H9 (cell line): ENCODE measurements around the gene LIPK. TPM values are rescaled to one million over a fixed set of nuclear protein-coding genes. Genes with fewer than 3 reads are reported as not detected.

Experiments used
- DNase-seq: peaks from one replicate; pipeline ENCODE4 v3.0.0-alpha.2; 2017
- H2AFZ ChIP-seq: one replicate; pipeline ENCODE4 v1.6.1; 2013; ENCODE audit warnings: mild to moderate bottlenecking, low read length, control low read depth, moderate library complexity
- H2AK5ac ChIP-seq: 2 replicates; pipeline ENCODE4 v1.6.1; 2013; ENCODE audit warnings: low read length, control low read depth, mixed read lengths; ENCODE audit not compliant: insufficient read length
- H2BK120ac ChIP-seq: one replicate; pipeline ENCODE4 v1.6.1; 2013; ENCODE audit warnings: low read depth, mild to moderate bottlenecking, low read length, control low read depth, inconsistent platforms; ENCODE audit not compliant: poor library complexity, severe bottlenecking
- H2BK12ac ChIP-seq: 2 replicates; pipeline ENCODE4 v1.6.1; 2013; ENCODE audit warnings: low read length, control low read depth, mixed read lengths, low read depth; ENCODE audit not compliant: insufficient read length
- H2BK15ac ChIP-seq: 2 replicates; pipeline ENCODE4 v1.6.1; 2013; ENCODE audit warnings: low read depth, low read length, control low read depth
- H2BK20ac ChIP-seq: one replicate; pipeline ENCODE4 v1.6.1; 2013; ENCODE audit warnings: low read depth, mild to moderate bottlenecking, low read length, control low read depth, inconsistent platforms; ENCODE audit not compliant: poor library complexity, severe bottlenecking
- H2BK5ac ChIP-seq: 2 replicates; pipeline ENCODE4 v1.6.1; 2013; ENCODE audit warnings: low read length, control low read depth, mixed read lengths; ENCODE audit not compliant: insufficient read length
- H3K14ac ChIP-seq: 2 replicates; pipeline ENCODE4 v1.6.1; 2013; ENCODE audit warnings: low read length, control low read depth; ENCODE audit not compliant: insufficient read depth
- H3K18ac ChIP-seq: 2 replicates; pipeline ENCODE4 v1.6.1; 2013; ENCODE audit warnings: low read depth, mild to moderate bottlenecking, mixed read lengths, low read length, control low read depth; ENCODE audit not compliant: insufficient read length
- H3K23ac ChIP-seq: 2 replicates; pipeline ENCODE4 v1.6.1; 2013; ENCODE audit warnings: low read length, control low read depth, mixed read lengths, low read depth; ENCODE audit not compliant: insufficient read length
- H3K23me2 ChIP-seq: 2 replicates; pipeline ENCODE4 v1.6.1; 2013; ENCODE audit warnings: low read depth, mild to moderate bottlenecking, mixed read lengths, low read length, control low read depth; ENCODE audit not compliant: insufficient read length, poor library complexity, severe bottlenecking
- H3K27ac ChIP-seq: 2 replicates; pipeline ENCODE4 v1.5.1; 2013; ENCODE audit warnings: low read length, control low read depth, mixed read lengths, low read depth; ENCODE audit not compliant: insufficient read length
- H3K27me3 ChIP-seq: 2 replicates; pipeline ENCODE4 v1.6.1; 2013; ENCODE audit warnings: low read length, control low read depth, inconsistent platforms; ENCODE audit not compliant: insufficient read depth
- H3K4ac ChIP-seq: 2 replicates; pipeline ENCODE4 v1.6.1; 2013; ENCODE audit warnings: low read depth, mild to moderate bottlenecking, control low read depth, inconsistent platforms, low read length, moderate library complexity
- H3K4me1 ChIP-seq: 2 replicates; pipeline ENCODE4 v1.6.1; 2013; ENCODE audit warnings: low read length, control low read depth, inconsistent platforms; ENCODE audit not compliant: insufficient read depth
- H3K4me2 ChIP-seq: 2 replicates; pipeline ENCODE4 v1.6.1; 2013; ENCODE audit warnings: low read length, control low read depth, mixed read lengths; ENCODE audit not compliant: insufficient read length, insufficient read depth
- H3K56ac ChIP-seq: 2 replicates; pipeline ENCODE4 v1.6.1; 2013; ENCODE audit warnings: low read depth, mild to moderate bottlenecking, mixed read lengths, low read length, control low read depth; ENCODE audit not compliant: insufficient read length
- H3K79me1 ChIP-seq: 2 replicates; pipeline ENCODE4 v1.6.1; 2013; ENCODE audit warnings: low read depth, mild to moderate bottlenecking, moderate library complexity, low read length, control low read depth, inconsistent platforms; ENCODE audit not compliant: insufficient read depth, poor library complexity, severe bottlenecking
- H3K79me2 ChIP-seq: 2 replicates; pipeline ENCODE4 v1.6.1; 2013; ENCODE audit warnings: low read length, control low read depth, inconsistent platforms; ENCODE audit not compliant: insufficient read depth
- H3K9ac ChIP-seq: 2 replicates; pipeline ENCODE4 v1.6.1; 2013; ENCODE audit warnings: low read length, control low read depth, mixed read lengths; ENCODE audit not compliant: insufficient read length; ENCODE audit errors: extremely low read depth
- H3K9me3 ChIP-seq: one replicate; pipeline ENCODE4 v1.6.1; 2013; ENCODE audit warnings: low read depth, low read length, inconsistent platforms; ENCODE audit not compliant: control insufficient read depth
- H3T11ph ChIP-seq: one replicate; pipeline ENCODE4 v1.6.1; 2013; ENCODE audit warnings: mild to moderate bottlenecking, low read length, control low read depth, inconsistent platforms
- H4K20me1 ChIP-seq: one replicate; pipeline ENCODE4 v1.6.1; 2013; ENCODE audit not compliant: control insufficient read depth, insufficient read length, insufficient read depth
- H4K5ac ChIP-seq: 2 replicates; pipeline ENCODE4 v1.6.1; 2013; ENCODE audit warnings: low read depth, mild to moderate bottlenecking, mixed read lengths, low read length, control low read depth; ENCODE audit not compliant: insufficient read length
- H4K8ac ChIP-seq: replicated peaks from 2 replicates; pipeline ENCODE4 v1.6.1; 2013; ENCODE audit warnings: low read length, control low read depth, mixed read lengths, low read depth; ENCODE audit not compliant: insufficient read length
- H4K91ac ChIP-seq: 2 replicates; pipeline ENCODE4 v1.6.1; 2013; ENCODE audit warnings: low read depth, mild to moderate bottlenecking, moderate library complexity, mixed read lengths, low read length, control low read depth; ENCODE audit not compliant: insufficient read length
- H3K27ac Mint-ChIP-seq, 3 experiments: 2 replicates in 2 of 3; 3 replicates in 1 of 3; pipeline ENCODE4 v1.8.0; 2020 to 2021; ENCODE audit warnings: mixed read lengths in 3 of 3, mild to moderate bottlenecking in 1 of 3, moderate library complexity in 1 of 3
- H3K27me3 Mint-ChIP-seq: 2 replicates; pipeline ENCODE4 v1.8.0; 2021; ENCODE audit warnings: low read depth, mild to moderate bottlenecking, moderate library complexity, mixed read lengths
- H3K36me3 Mint-ChIP-seq, 3 experiments: 2 replicates in 2 of 3; 3 replicates in 1 of 3; pipeline ENCODE4 v1.8.0; 2020 to 2021; ENCODE audit warnings: low read depth in 3 of 3, mixed read lengths in 3 of 3; ENCODE audit not compliant: insufficient read depth in 1 of 3
- H3K4me1 Mint-ChIP-seq, 2 experiments: 2 replicates each; pipeline ENCODE4 v1.8.0; 2020; ENCODE audit warnings: mixed read lengths in 2 of 2
- H3K4me3 Mint-ChIP-seq, 2 experiments: 2 replicates in 1 of 2; 3 replicates in 1 of 2; pipeline ENCODE4 v1.8.0; 2020 to 2021; ENCODE audit warnings: mild to moderate bottlenecking in 2 of 2, mixed read lengths in 2 of 2, moderate library complexity in 1 of 2
- H3K9me3 Mint-ChIP-seq, 2 experiments: 2 replicates in 1 of 2; 3 replicates in 1 of 2; pipeline ENCODE4 v1.8.0; 2020; ENCODE audit warnings: mild to moderate bottlenecking in 2 of 2, mixed read lengths in 2 of 2, moderate library complexity in 1 of 2
- WGBS: extraction: QIAGEN DNeasy Blood & Tissue Kit; methylation state at CpG from one replicate; pipeline ENCODE4 v1.1.7; 2013; ENCODE audit warnings: missing lambda C conversion rate, low lambda C conversion rate, mixed read lengths; ENCODE audit not compliant: insufficient read length; ENCODE audit errors: extremely low coverage; 5-methylcytosine and 5-hydroxymethylcytosine counted together
- total RNA-seq: library from RNA; stranded (reverse); gene quantifications from 2 replicates; pipeline ENCODE4 v1.2.1, GENCODE V29; 2021
- TF ChIP-seq, protein P1 (sequence below): fragments of 200-600 bp; sonication (generic); conservative IDR thresholded peaks from 3 replicates; pipeline ENCODE4 v1.8.0; 2021; ENCODE audit warnings: antibody characterized with exemption, mild to moderate bottlenecking

LIPK gene
- total RNA-seq, 1 experiment from 2014 or later = not detected

DNA sequence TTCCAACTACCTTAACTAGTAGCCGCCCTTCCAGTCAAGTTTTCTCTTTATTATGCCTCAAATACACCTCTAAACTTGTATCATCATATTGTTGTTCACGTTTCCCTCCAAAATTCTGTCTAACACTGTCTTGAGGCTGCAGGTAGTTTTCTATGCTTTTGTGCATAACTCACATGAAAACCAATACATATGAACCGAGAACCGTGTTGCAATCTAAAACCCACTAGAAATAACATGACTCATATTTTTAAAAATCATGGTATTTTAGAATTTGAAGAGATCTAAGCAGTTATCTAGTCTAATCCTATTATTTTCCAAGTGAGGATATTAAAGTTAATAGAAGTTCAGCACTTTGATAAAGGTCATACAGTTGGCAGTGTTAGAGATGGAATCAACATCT, 23.6 kb upstream of the LIPK start:
- TF ChIP-seq, protein P1, sequence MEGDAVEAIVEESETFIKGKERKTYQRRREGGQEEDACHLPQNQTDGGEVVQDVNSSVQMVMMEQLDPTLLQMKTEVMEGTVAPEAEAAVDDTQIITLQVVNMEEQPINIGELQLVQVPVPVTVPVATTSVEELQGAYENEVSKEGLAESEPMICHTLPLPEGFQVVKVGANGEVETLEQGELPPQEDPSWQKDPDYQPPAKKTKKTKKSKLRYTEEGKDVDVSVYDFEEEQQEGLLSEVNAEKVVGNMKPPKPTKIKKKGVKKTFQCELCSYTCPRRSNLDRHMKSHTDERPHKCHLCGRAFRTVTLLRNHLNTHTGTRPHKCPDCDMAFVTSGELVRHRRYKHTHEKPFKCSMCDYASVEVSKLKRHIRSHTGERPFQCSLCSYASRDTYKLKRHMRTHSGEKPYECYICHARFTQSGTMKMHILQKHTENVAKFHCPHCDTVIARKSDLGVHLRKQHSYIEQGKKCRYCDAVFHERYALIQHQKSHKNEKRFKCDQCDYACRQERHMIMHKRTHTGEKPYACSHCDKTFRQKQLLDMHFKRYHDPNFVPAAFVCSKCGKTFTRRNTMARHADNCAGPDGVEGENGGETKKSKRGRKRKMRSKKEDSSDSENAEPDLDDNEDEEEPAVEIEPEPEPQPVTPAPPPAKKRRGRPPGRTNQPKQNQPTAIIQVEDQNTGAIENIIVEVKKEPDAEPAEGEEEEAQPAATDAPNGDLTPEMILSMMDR = no peak
- WGBS = no CpG with 5 or more reads among the region's 4 CpGs
- Histone ChIP-seq H4K20me1 (no peaks in the 10 kb centered on the region), H3K4me2 (no peak overlapping the region), H3K79me1 (no peaks in the 10 kb centered on the region), H4K91ac (no peak overlapping the region), H3K18ac (no peak overlapping the region), H4K5ac (no peak overlapping the region), H3T11ph (no peak overlapping the region), H2BK120ac (no peak overlapping the region), H2AK5ac (no peak overlapping the region), H2BK20ac (no peak overlapping the region), H3K4me1 (no peaks in the 10 kb centered on the region), H3K27me3 (no peaks in the 10 kb centered on the region), H3K79me2 (no peaks in the 10 kb centered on the region), H3K9me3 (no peaks in the 10 kb centered on the region), H4K8ac (no peak overlapping the region), H3K4ac (no peak overlapping the region), H3K14ac (no peak overlapping the region), H2AFZ (no peak overlapping the region), H2BK15ac (no peak overlapping the region), H3K27ac (no peak overlapping the region), H3K23ac (no peak overlapping the region), H3K9ac (no peak overlapping the region), H2BK5ac (no peak overlapping the region), H3K23me2 (no peaks in the 10 kb centered on the region), H2BK12ac (no peak overlapping the region), H3K56ac (no peak overlapping the region)
- no peak for DNase-seq
- no peaks in the 10 kb centered on the region for H3K9me3 Mint-ChIP-seq
- H3K36me3 Mint-ChIP-seq = no peaks in the 10 kb centered on the region
- peaks cover 6% of the 10 kb centered on the region; the same call in 1 of the 2 replicates for H3K27me3 Mint-ChIP-seq
- no peak overlapping the region for H3K4me3 Mint-ChIP-seq
- no peak overlapping the region for H3K27ac Mint-ChIP-seq
- H3K4me1 Mint-ChIP-seq = no peaks in the 10 kb centered on the region; a peak in 1 of 4 replicates
